Osteoblast (primary cell): Measurements from ENCODE around the gene JUND. TPM values are rescaled to one million over a fixed set of nuclear protein-coding genes. Genes with fewer than 3 reads are reported as not detected.

Source experiments
- DNase-seq: peaks from one replicate; pipeline ENCODE4 v3.0.0; 2011; ENCODE audit warnings: low spot score, mixed read lengths; ENCODE audit not compliant: insufficient read length; ENCODE audit errors: missing footprints
- H2AFZ ChIP-seq: 2 replicates; pipeline ENCODE4 v1.6.0; 2011; ENCODE audit warnings: mild to moderate bottlenecking, low read length
- H3K27ac ChIP-seq: 2 replicates; pipeline ENCODE4 v1.5.1; 2011; ENCODE audit warnings: mild to moderate bottlenecking, low read depth, low read length, moderate library complexity
- H3K27me3 ChIP-seq: 2 replicates; pipeline ENCODE4 v1.6.0; 2012; ENCODE audit warnings: mild to moderate bottlenecking, control low read depth, inconsistent platforms, low read length, moderate library complexity; ENCODE audit not compliant: insufficient read depth
- H3K36me3 ChIP-seq: 2 replicates; pipeline ENCODE4 v1.5.1; 2011; ENCODE audit warnings: mild to moderate bottlenecking, low read length, control low read depth, moderate library complexity; ENCODE audit not compliant: insufficient read depth
- H3K4me1 ChIP-seq: 2 replicates; pipeline ENCODE4 v1.5.1; 2011; ENCODE audit warnings: mild to moderate bottlenecking, low read length, control low read depth, moderate library complexity; ENCODE audit not compliant: insufficient read depth
- H3K4me2 ChIP-seq: 2 replicates; pipeline ENCODE4 v1.6.0; 2011; ENCODE audit warnings: mild to moderate bottlenecking, low read length; ENCODE audit not compliant: insufficient read depth
- H3K4me3 ChIP-seq: fragments of 200-600 bp; sonication (generic); 3 replicates; pipeline ENCODE4 v1.5.1; 2012; ENCODE audit warnings: mild to moderate bottlenecking, low read length, inconsistent platforms; ENCODE audit not compliant: insufficient read depth
- H3K79me2 ChIP-seq: 2 replicates; pipeline ENCODE4 v1.6.0; 2012; ENCODE audit warnings: mild to moderate bottlenecking, low read length, control low read depth, inconsistent platforms; ENCODE audit not compliant: insufficient read depth
- H3K9me3 ChIP-seq: 2 replicates; pipeline ENCODE4 v1.5.1; 2011; ENCODE audit warnings: low read depth, low read length, control low read depth
- H4K20me1 ChIP-seq: 2 replicates; pipeline ENCODE4 v1.6.0; 2012; ENCODE audit warnings: mild to moderate bottlenecking, low read length, control low read depth; ENCODE audit not compliant: insufficient read depth
- total RNA-seq: library from RNA; depleted of rRNA; stranded (reverse); fragments of >200 nt; gene quantifications from 2 replicates; pipeline ENCODE4 v1.2.3, GENCODE V29; 2012
- TF ChIP-seq, protein P1 (sequence below): IDR thresholded peaks from 2 replicates; pipeline ENCODE4 v1.5.1; 2011; ENCODE audit warnings: mild to moderate bottlenecking, low read depth, low read length, moderate library complexity; ENCODE audit errors: extremely low read depth

The JUND gene
- total RNA-seq, 1 donor, result 170 TPM

DNA sequence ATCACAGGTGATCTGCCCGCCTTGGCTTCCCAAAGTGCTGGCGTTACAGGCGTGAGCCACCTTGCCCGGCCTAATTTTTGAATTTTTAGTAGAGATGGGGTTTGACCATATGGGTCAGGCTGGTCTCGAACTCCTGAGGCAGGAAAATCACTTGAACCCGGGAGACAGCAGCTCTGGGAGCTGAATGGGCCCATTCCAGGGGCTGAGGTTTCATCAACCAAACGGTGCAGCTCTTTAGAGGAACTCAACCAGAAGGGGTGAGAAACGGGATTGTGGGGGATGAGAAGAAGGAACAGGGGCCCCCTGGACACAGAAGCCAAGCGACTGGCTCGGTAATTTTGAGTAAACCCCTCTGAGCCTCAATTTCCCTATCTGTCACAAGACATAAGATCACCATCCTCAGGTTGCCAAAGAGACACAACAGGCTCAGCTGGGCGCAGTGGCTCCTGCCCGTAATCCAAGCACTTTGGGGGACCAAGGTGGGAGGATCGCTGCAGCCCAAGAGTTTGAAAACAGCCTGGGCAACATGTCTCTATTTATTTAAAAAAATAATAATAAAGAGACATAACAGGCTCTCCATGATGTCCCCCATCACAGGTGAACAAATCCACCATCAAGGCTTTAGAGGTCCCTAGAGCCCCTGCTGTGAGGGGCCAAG, 7.7 kb downstream of the JUND start:
- peaks cover 9% of the 10 kb centered on the region for H3K36me3 ChIP-seq
- H3K4me2 ChIP-seq, result no peak overlapping the region
- TF ChIP-seq, protein P1, sequence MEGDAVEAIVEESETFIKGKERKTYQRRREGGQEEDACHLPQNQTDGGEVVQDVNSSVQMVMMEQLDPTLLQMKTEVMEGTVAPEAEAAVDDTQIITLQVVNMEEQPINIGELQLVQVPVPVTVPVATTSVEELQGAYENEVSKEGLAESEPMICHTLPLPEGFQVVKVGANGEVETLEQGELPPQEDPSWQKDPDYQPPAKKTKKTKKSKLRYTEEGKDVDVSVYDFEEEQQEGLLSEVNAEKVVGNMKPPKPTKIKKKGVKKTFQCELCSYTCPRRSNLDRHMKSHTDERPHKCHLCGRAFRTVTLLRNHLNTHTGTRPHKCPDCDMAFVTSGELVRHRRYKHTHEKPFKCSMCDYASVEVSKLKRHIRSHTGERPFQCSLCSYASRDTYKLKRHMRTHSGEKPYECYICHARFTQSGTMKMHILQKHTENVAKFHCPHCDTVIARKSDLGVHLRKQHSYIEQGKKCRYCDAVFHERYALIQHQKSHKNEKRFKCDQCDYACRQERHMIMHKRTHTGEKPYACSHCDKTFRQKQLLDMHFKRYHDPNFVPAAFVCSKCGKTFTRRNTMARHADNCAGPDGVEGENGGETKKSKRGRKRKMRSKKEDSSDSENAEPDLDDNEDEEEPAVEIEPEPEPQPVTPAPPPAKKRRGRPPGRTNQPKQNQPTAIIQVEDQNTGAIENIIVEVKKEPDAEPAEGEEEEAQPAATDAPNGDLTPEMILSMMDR, result no peak
- H2AFZ ChIP-seq, result no peak overlapping the region
- H3K9me3 ChIP-seq, result no peaks in the 10 kb centered on the region
- H3K27ac ChIP-seq, result no peak overlapping the region
- no peak for DNase-seq
- no peaks in the 10 kb centered on the region for H3K27me3 ChIP-seq
- peaks cover 29% of the 10 kb centered on the region for H3K4me1 ChIP-seq
- H3K79me2 ChIP-seq, result peaks cover 52% of the 10 kb centered on the region
- H4K20me1 ChIP-seq, result peaks cover 53% of the 10 kb centered on the region
- H3K4me3 ChIP-seq, result no peak overlapping the region

DNA sequence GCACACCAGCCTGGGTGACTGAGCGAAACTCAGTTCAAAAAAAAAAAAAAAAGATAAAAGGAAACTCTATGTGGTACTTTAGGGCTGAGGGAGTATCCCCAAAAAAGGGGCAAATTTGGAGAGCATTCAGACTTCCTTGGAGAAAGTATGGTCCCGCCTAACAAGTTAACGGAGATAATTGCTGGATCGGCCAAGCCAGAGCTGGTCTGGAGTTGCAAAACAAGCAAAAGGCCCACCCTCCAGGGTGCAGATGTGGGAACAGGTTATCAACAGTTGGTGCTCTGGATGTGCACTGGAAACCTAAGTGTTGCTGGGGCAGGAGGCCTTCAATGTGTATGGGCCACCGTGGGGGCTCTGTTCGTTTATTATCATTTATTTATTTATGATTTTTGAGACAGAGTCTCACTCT, 10.0 kb downstream of the JUND start:
- H3K27ac ChIP-seq, result no peak overlapping the region
- H3K4me3 ChIP-seq, result no peak overlapping the region
- no peaks in the 10 kb centered on the region for H3K9me3 ChIP-seq
- H2AFZ ChIP-seq, result no peak overlapping the region
- TF ChIP-seq, protein P1, result no peak
- DNase-seq, result peak; percentile 35
- peaks cover 48% of the 10 kb centered on the region for H4K20me1 ChIP-seq
- peaks cover 32% of the 10 kb centered on the region for H3K79me2 ChIP-seq
- H3K27me3 ChIP-seq, result no peaks in the 10 kb centered on the region
- H3K4me2 ChIP-seq, result no peak overlapping the region
- H3K4me1 ChIP-seq, result peaks cover 21% of the 10 kb centered on the region
- peaks cover 15% of the 10 kb centered on the region for H3K36me3 ChIP-seq

- H4K20me1 ChIP-seq, result peaks cover 38% of the 10 kb centered on the region
Measured at GRCh38 chr19:18270326-18270725, 11.1 kb downstream of the JUND start.

GRCh38 chr19:18269070-18269723, 12.2 kb downstream of the JUND start:
- H3K27ac ChIP-seq, result no peak overlapping the region
- no peaks in the 10 kb centered on the region for H3K4me1 ChIP-seq
- DNase-seq, result peak; percentile 85
- peaks cover 12% of the 10 kb centered on the region for H3K79me2 ChIP-seq
- peaks cover 32% of the 10 kb centered on the region for H3K36me3 ChIP-seq
- H2AFZ ChIP-seq, result no peak overlapping the region
- no peaks in the 10 kb centered on the region for H3K9me3 ChIP-seq
- H3K4me3 ChIP-seq, result no peak overlapping the region
- H3K27me3 ChIP-seq, result no peaks in the 10 kb centered on the region
- peaks cover 30% of the 10 kb centered on the region for H4K20me1 ChIP-seq
- TF ChIP-seq, protein P1, result no peak
- H3K4me2 ChIP-seq, result no peak overlapping the region

More at GRCh38 chr19:18270326-18270725, 11.1 kb downstream of the JUND start:
- peaks cover 20% of the 10 kb centered on the region for H3K79me2 ChIP-seq
- H3K4me1 ChIP-seq, result peaks cover 11% of the 10 kb centered on the region
- no peak overlapping the region for H3K4me3 ChIP-seq
- DNase-seq, result no peak
- H3K4me2 ChIP-seq, result no peak overlapping the region
- H2AFZ ChIP-seq, result no peak overlapping the region
- TF ChIP-seq, protein P1, result no peak
- H3K27me3 ChIP-seq, result no peaks in the 10 kb centered on the region
- H3K36me3 ChIP-seq, result peaks cover 26% of the 10 kb centered on the region
- H3K9me3 ChIP-seq, result no peaks in the 10 kb centered on the region
- H3K27ac ChIP-seq, result no peak overlapping the region
